ENCODE data around the gene TMEM109.
A peak's percentile ranks its signal among the peaks of the same experiment; 100 is the strongest.

The TMEM109 gene

DNA sequence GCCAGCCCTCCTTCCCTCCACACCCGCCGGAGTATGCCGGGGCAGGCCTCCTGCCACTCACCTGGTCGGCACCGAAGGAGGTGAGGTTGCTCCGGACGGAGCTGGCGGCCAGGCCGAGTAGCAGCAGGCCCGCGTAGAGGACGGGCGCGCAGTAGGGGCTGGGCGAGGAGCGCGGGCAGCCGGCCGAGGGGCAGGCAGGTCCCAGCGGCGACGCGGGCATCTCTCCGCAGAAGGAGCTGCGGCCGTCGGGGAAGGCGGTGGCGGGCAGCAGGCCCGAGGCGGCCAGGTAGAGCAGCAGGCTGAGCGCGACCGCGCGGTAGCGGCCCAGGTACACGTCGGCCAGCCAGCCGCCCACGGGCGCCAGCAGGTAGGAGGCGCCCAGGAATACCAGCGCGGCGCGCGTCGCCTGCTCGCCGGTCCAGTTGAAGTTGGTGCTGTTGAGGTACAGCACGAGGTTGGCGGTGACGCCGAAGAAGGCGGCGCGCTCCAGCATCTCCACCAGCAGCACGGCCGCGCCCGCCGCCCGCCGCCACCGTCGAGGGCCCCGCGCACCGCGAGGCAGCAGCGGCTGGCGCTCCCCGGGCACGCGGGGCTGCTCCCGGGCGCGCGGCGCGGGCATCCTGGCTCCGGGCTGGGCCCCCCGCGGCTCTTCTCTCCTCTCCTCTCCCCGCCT is 37.1 kb downstream of the TMEM109 start:
- peak overlapping the region; percentile 95 for H3K4me3 ChIP-seq (ENCODE audit: low read depth, low read length)
- TF ChIP-seq, protein P1, sequence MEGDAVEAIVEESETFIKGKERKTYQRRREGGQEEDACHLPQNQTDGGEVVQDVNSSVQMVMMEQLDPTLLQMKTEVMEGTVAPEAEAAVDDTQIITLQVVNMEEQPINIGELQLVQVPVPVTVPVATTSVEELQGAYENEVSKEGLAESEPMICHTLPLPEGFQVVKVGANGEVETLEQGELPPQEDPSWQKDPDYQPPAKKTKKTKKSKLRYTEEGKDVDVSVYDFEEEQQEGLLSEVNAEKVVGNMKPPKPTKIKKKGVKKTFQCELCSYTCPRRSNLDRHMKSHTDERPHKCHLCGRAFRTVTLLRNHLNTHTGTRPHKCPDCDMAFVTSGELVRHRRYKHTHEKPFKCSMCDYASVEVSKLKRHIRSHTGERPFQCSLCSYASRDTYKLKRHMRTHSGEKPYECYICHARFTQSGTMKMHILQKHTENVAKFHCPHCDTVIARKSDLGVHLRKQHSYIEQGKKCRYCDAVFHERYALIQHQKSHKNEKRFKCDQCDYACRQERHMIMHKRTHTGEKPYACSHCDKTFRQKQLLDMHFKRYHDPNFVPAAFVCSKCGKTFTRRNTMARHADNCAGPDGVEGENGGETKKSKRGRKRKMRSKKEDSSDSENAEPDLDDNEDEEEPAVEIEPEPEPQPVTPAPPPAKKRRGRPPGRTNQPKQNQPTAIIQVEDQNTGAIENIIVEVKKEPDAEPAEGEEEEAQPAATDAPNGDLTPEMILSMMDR (IDR thresholded peaks at IDR 0.05; ENCODE audit: borderline replicate concordance, insufficient read depth, low read depth, low read length) = no peak

DNA sequence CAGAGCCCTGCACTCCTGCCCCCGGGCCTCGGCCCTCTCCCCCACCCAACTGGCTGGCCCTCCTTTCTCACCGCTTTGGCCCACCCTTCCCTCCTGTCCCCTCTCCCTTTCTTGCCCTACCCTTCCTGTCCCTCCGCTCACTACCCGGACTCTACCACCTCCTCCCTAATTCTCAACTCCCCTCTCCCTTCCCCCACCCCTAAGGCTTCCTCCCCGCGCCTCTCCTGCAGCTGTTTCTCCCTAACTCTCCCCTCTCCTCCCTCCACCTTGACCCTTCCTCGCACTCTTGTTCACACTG is 37.6 kb downstream of the TMEM109 start:
- H3K4me3 ChIP-seq (ENCODE audit: low read depth, low read length) = peak overlapping the region; percentile 95
- TF ChIP-seq, protein P1 (IDR thresholded peaks at IDR 0.05; ENCODE audit: borderline replicate concordance, insufficient read depth, low read depth, low read length) = no peak

DNA sequence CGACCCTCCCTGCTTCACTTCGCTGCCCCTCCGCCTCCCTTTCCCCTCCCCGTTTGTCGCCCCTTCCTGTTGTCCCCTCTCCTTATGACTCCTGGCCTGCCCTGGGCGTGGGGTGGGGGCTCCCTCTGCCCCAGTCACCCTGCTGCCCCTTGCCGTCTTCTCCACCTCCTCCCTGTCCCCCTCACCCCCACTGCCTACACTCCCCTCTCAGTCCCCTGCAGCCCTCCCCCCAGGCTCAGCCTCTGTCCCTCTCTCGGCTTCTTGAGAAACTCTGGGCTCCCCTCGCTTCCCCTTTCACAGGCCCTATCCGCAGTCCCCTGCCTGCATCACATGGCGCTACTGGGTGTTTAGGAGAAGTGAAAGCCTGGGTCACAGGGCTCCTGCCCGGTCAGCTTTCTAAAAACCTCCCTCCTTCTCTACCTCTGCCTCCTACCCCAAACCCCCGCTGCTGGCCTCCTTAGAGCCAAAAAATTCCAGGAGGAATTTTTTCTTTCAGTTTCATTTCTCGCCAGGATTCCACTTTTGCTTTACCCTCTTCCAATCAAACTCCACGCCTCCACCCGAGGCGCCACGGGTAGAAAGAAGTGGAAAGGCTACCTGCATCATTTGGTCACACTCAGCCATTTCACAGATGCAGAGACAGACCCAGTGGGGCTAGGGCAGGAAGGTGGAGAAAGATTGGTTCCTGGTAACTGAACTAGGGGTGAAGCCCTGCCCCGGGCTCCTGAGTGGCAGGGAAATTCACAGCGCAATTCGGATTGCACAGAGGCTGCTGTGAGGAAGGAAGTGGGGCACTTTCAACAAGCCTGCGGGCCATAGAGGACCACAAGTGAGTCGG is 38.2 kb downstream of the TMEM109 start, which contains the start of gene SLC15A3:
Gene SLC15A3 (minus strand): TSS at position 273 of the 838 bp plus-strand sequence. CDS start 625 bp downstream, outside the sequence.
- peak within 1 kb of the TSS; percentile 95 for H3K4me3 ChIP-seq (ENCODE audit: low read depth, low read length)
- TF ChIP-seq, protein P1 (IDR thresholded peaks at IDR 0.05; ENCODE audit: borderline replicate concordance, insufficient read depth, low read depth, low read length) = no peak

DNA sequence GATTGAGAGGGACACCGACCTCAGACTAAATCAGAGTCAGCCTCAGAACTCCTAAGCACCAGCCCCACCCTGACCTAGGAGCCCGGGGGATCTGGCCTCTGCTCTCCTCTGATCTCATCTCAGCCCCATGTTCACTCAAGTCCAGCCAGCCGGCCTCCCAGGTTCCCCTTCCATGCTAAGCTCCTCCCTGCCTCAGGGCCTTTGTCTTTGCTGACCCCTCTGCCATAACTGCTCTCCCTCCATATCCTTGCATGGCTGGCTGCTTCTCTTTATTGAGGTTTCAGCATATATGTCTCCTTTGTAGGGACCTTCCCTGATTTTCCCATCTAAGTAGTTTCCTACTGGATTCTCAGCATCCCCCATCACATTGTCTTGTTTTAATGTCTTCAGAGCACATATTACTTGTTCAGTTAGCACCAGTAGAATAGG is 38.8 kb downstream of the TMEM109 start:
- H3K4me3 ChIP-seq (ENCODE audit: low read depth, low read length) = peak overlapping the region; percentile 95
- TF ChIP-seq, protein P1 (IDR thresholded peaks at IDR 0.05; ENCODE audit: borderline replicate concordance, insufficient read depth, low read depth, low read length) = no peak

DNA sequence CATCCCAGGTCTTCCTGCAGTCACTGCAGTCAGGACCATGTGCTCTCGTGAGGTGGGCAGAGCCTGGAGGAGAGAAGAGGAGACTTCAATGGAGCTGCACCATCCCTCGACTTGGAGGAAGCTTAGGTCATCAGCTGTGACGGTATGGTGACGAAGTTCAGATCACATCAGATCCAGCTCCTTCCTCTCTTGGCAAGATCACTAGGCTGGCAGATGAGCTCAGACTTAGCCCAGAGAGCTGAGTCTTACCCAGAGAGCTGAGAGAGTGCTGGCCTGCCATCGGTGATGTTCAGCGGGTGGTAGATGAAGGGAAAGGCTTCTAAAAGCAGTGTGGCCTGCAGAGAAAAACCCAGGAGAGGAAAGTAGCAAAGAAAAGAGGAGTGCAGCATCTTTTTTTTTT is 39.8 kb downstream of the TMEM109 start:
- H3K4me3 ChIP-seq (ENCODE audit: low read depth, low read length) = no peak overlapping the region
- TF ChIP-seq, protein P1 (IDR thresholded peaks at IDR 0.05; ENCODE audit: borderline replicate concordance, insufficient read depth, low read depth, low read length) = no peak

DNA sequence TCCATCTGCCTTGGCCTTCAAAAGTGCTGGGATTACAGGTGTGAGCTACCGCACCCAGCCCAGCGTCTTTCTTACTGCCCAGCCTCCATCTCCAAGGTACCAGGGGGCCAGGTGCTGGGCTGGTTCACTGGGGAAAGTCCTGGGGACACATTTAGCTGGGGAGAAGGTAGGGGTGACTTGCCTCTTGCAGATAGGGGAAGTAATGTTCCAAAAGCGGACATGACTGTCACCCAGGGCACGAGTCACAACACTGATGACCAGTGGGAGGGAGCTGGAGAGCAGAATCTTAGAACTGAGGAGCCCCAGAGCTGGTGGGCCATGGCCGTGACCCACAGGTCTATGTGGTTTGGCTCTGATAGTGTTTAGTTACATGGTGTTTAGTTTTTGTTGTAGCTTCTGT is 40.5 kb downstream of the TMEM109 start:
- no peak overlapping the region for H3K4me3 ChIP-seq (ENCODE audit: low read depth, low read length)
- TF ChIP-seq, protein P1 (IDR thresholded peaks at IDR 0.05; ENCODE audit: borderline replicate concordance, insufficient read depth, low read depth, low read length) = no peak
